Amniotic epithelial cell (primary cell): ENCODE results near the gene GRIP1.

Experiments
- DNase-seq: peaks from one replicate; pipeline ENCODE4 v3.0.0-alpha.2; 2010; ENCODE audit warnings: low read depth

Gene GRIP1

GRCh38 chr12:66693901-66694513 lies 15.1 kb upstream of the GRIP1 start:
- DNase-seq: peak; percentile 66

- no peak for DNase-seq
These were observed 14.1 kb upstream of the GRIP1 start for GRCh38 chr12:66692986-66693385.

GRCh38 chr12:66692170-66692569 lies 13.3 kb upstream of the GRIP1 start:
- DNase-seq: no peak

GRCh38 chr12:66688846-66689439 lies 10.1 kb upstream of the GRIP1 start:
- peak; percentile 21 for DNase-seq

- no peak for DNase-seq
These were observed 5.3 kb upstream of the GRIP1 start for GRCh38 chr12:66684222-66684621.

GRCh38 chr12:66683822-66684221 lies 4.9 kb upstream of the GRIP1 start:
- no peak for DNase-seq

- DNase-seq: no peak
These were observed 4.2 kb upstream of the GRIP1 start for GRCh38 chr12:66683073-66683472.

- DNase-seq: no peak
These were observed 697 bp upstream of the GRIP1 start for GRCh38 chr12:66679461-66680084.

GRCh38 chr12:66676241-66676640 lies 2.6 kb downstream of the GRIP1 start:
- no peak for DNase-seq

- DNase-seq: no peak
These were observed 4.3 kb downstream of the GRIP1 start for GRCh38 chr12:66674495-66675122.

- DNase-seq: no peak
These were observed 9.3 kb downstream of the GRIP1 start for GRCh38 chr12:66669541-66669940.

GRCh38 chr12:66668311-66668710 lies 10.6 kb downstream of the GRIP1 start:
- peak; percentile 10 for DNase-seq

GRCh38 chr12:66667906-66668305 lies 11.0 kb downstream of the GRIP1 start:
- DNase-seq: no peak

- DNase-seq: no peak
These were observed 12.4 kb downstream of the GRIP1 start for GRCh38 chr12:66666481-66666880.

GRCh38 chr12:66665435-66665985 lies 13.4 kb downstream of the GRIP1 start:
- no peak for DNase-seq

GRCh38 chr12:66664076-66664475 lies 14.8 kb downstream of the GRIP1 start:
- DNase-seq: no peak

GRCh38 chr12:66663611-66664010 lies 15.3 kb downstream of the GRIP1 start:
- DNase-seq: no peak

GRCh38 chr12:66662729-66663128 lies 16.1 kb downstream of the GRIP1 start:
- peak; percentile 10 for DNase-seq

GRCh38 chr12:66662179-66662578 lies 16.7 kb downstream of the GRIP1 start:
- no peak for DNase-seq

GRCh38 chr12:66661357-66661756 lies 17.5 kb downstream of the GRIP1 start:
- no peak for DNase-seq

- DNase-seq: no peak
These were observed 25.1 kb downstream of the GRIP1 start for GRCh38 chr12:66653796-66654195.

- DNase-seq: peak; percentile 9
These were observed 30.7 kb downstream of the GRIP1 start for GRCh38 chr12:66648033-66648735.
